ENCODE results near the gene LILRA1.

The LILRA1 gene

DNA sequence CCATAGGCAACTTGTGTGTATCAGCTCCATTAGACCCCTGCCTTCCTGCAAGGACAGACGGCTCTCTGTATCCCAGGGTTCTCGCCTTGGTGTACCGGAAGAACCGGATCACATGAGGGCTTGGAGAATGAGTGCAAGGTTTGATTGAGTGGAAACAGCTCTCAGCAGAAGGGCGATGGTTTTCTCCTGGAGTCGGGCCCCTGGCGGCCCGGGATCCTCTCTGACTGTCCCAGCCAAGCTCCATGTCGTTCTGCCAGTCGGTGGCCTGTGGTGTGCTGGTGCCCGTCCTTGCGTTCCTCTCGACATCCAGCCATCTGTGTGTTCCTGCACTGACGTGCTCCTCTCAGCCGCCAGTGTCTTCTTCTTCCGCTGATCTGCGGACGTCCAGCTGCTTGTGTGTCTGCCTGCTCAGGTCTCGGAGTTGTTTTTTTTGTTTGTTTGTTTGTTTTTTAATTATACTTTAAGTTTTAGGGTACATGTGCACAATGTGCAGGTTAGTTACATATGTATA is 53.0 kb downstream of the LILRA1 start:
- no peaks in the 10 kb centered on the region for H3K9me3 Mint-ChIP-seq
- no peaks in the 10 kb centered on the region for H3K36me3 Mint-ChIP-seq
- no peak for DNase-seq
- peaks cover 21% of the 10 kb centered on the region for H3K27me3 Mint-ChIP-seq
- no peak overlapping the region for H3K27ac Mint-ChIP-seq
- H3K4me1 Mint-ChIP-seq = no peaks in the 10 kb centered on the region
- CTCF ChIA-PET = no interaction called here
- no peak overlapping the region for H3K4me3 Mint-ChIP-seq

DNA sequence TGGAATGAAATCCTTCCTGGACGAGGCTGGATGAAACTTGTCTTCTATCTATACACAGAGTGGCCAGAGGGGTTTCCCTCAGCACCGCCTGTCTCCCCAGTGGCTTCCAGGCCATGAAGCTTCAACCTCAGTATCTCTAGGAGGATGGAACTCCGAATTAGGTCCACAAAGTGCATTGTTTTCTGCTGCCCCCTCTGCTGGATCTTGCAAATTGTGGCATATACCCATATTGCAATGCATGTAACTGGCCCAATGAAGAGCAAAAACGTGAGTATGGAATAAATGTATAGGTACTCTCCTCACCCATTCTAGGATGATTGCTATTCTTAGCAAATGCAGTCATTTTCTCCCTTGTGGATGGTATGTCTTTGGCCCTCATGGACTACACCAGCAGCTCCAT is 54.7 kb downstream of the LILRA1 start:
- Mint-ChIP-seq H3K36me3 (no peaks in the 10 kb centered on the region), H3K4me3 (no peak overlapping the region), H3K27ac (no peak overlapping the region), H3K9me3 (no peaks in the 10 kb centered on the region), H3K4me1 (no peaks in the 10 kb centered on the region), H3K27me3 (peaks cover 16% of the 10 kb centered on the region)
- DNase-seq = no peak
- CTCF ChIA-PET = interaction anchor here (1.2 kb wide), 1 partner anchor 27 kb away, joined by 3 read pairs; no protein-coding TSS in a partner anchor

DNA sequence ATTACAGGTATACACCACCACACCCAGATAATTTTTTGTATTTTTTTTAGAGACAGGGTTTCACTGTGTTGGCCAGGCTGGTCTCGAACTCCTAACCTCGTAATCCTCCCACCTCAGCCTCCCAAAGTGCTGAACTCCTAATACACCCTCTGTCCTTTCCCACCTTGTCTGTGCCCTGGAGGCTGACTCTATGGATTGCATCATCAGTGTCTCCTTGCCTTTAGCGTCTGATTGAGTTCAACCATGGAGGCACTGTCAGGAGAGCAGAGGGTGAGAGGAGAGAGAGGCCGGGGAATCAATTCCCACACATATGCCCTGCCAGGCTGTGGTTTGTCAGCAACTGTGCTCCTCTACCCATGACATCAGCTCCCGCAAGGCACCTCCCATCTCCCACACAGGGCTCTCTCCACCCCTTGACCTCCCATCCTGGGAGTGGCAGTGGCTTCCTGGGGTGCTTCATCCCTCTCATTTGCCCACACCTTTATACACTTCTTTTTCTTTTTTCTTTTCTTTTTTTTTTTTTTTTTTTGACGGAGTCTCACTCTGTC is 56.8 kb downstream of the LILRA1 start:
- Mint-ChIP-seq H3K9me3 (no peaks in the 10 kb centered on the region), H3K4me1 (no peaks in the 10 kb centered on the region), H3K27me3 (peaks cover 16% of the 10 kb centered on the region), H3K36me3 (no peaks in the 10 kb centered on the region), H3K27ac (no peak overlapping the region), H3K4me3 (no peak overlapping the region)
- DNase-seq = no peak
- CTCF ChIA-PET = interaction anchor here (5.1 kb wide), 1 partner anchor 168 kb away, joined by 29 read pairs; no protein-coding TSS in a partner anchor

All from activated naive CD4-positive, alpha-beta T cell treated with anti-CD3 and anti-CD28 coated beads, Interleukin-2, amount 10 ng/mL, durations not matched to agents 7 days and 5 days (primary cell).